GM21576 (cell line): ENCODE results near the gene DNAJC18.
"Not testable (repeated sequence)": the region's sequence is repeated elsewhere in the genome, so short reads cannot be mapped to it uniquely, and the experiment has no call there.

ENCODE experiments used
- ATAC-seq: cut with Tn5 transposase; IDR thresholded peaks from one replicate; pipeline ENCODE4 v1.9.1; 2021; ENCODE audit warnings: mild to moderate bottlenecking, moderate library complexity; ENCODE audit not compliant: unreplicated experiment

The DNAJC18 gene

DNA sequence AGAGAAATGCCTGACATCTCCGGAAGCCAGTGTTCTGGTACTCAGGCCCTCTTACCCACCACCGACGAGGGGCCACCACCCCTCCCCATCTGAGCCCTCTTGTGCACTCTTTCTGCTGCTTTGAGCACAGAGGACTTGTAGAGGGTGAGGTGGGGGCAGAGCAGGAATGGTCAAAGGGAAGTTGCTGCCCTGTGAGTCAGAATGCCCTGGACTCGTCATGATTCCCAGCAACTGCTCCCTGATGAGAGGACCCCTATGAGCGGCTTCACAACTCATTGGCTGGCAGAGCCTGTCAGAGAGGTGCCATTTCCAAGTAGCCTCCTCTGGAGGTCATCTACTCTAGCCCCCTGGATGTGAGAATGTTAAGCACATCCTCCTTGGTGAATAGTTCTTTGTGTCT lies 22.4 kb upstream of the DNAJC18 start:
- no peak for ATAC-seq

DNA sequence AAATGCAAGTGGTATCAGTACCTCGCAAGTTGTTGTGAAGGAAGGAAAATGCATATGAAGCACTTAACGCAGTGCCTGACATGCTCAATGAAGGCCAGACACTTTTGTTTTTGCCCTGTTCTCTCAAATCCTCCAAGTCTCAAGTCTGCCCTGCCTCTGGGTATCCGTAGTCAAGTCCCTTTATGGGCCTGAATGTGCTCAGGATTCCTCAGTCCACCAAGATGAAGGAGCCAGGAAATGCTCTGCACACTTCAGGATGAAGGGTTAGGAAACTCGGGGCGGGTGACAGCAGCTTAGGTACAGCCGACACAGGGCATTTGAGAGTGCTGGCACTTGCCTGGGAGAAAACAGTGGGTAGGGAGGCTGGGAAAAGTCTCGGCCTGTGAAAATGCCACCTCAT lies 21.9 kb upstream of the DNAJC18 start:
- no peak for ATAC-seq

DNA sequence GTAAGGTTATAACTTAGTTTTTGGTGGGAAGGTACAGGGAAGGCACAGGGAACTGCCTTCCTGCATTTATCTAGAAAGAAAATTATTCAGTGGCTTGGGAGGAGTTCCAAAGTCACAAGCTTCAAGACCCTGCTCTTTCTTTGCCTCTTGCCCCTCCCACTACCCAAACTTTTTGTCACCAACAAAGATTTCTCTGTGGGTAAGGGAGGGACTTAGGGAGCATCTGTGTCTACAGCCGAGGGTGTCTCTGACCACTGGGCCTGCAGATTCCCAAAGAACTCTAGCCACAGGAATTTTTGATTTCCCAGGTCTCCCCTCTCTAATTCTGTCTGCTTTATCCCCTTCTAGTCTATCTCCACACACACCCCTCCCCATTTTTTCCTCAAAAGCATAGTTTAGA lies 21.1 kb upstream of the DNAJC18 start:
- ATAC-seq: no peak

DNA sequence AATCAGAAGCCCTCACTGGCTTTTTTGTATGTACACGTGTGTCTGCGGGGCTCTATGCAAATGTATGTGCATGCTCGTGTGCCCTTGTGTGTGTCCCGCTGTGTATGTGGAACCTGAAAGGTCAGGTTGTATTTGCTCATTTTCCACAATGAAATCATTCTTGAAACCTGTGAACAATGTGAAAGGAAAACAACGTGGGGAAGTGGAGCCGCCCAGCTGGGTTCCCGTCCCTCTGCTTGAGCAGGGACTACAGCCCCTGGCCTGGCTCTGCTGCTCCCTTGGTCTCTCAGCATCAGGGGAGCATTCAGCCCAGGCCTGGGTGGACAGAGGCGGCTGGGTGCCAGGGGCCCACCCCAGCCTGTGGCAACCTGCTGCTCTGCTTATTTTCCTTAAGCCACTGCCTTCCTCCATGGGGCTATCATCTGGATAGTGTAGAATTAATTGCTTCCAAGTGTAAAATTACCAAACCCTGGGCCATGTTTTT lies 20.2 kb upstream of the DNAJC18 start:
- ATAC-seq: peak; percentile 31

DNA sequence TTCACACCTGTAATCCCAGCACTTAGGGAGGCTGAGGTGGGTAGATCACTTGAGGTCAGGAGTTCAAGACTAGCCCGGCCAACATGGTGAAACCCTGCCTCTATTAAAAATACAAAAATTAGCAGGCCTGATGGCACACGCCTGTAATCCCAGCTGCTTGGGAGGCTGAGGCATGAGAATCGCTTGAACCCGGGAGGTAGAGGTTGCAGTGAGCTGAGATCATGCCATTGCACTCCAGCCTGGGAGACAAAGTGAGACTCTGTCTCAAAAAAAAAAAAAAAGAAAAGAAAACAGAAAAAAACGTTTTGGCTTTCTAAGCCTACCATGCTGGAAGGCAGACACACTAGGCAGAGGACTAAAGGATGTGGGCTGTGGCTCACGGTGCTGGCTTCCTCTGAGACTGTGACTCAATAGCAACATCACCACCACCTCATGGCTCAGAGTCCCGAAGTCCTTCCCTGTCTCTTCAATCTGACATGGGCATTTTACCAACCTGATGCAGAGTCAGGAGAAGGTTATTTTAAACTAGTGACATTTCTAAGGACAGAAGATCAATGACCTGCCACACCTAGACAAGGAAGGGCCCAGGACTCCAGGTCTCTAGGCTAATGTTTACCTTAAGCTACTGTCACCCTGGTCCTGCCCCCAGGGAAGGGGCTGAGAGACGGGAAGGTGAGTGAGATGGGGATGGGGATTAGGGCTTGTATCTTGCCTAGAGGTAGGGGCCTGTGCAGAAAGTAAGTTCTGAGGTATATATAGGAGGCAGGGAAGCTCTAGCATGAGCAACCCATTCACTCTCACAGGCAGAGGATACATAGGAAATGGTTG lies 19.5 kb upstream of the DNAJC18 start:
- peak; percentile 67 for ATAC-seq

DNA sequence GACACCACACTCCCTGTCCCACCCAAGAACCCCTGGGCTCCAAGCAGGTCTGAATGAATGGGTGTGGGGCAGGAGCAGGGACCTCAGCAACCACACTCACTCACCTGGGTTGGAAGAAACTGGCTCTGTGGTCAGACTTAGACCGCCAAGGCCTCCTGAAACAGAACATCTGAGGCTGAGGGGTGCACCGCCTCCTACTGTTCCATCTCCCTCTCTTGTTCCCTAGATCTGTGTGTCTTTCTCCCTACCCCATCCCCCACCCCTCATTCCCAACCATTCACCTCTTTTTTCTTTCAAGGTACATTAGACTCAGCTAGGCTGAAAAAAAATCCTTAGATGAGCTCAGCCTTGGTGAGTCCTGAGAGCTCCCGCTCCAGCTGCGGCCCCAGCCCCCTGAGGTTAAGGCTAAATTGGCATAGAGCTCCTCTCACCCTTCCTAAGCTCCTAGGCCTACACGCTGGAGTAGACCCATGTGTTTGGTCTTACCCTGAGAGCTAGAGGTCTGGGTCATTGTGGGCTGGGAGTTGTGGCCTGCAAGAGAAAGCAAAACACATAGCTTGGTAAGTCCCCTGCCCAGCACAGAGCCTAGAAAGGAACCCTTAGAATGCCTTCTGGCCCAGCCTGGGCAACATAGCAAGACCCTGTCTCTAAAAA lies 18.5 kb upstream of the DNAJC18 start:
- no peak for ATAC-seq

DNA sequence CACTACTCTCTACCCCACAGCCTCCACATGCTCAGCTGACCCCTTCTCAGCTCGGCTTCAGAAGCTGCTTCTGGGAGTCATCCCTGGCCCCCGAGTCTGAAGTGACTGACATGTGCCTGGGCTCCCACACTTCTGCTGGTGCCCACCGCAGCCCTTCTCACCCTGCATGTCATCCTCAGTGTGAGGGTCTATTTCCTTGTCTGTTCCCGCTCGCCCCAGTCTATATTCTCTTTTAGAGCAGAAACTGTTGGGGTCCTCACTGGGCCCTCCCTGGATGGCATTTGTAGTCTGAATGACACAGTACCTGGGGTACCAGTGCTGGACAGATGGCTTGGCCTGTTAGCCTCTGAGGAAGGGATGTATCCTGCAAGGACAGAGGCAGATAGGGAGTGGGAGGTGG lies 17.9 kb upstream of the DNAJC18 start:
- no peak for ATAC-seq

DNA sequence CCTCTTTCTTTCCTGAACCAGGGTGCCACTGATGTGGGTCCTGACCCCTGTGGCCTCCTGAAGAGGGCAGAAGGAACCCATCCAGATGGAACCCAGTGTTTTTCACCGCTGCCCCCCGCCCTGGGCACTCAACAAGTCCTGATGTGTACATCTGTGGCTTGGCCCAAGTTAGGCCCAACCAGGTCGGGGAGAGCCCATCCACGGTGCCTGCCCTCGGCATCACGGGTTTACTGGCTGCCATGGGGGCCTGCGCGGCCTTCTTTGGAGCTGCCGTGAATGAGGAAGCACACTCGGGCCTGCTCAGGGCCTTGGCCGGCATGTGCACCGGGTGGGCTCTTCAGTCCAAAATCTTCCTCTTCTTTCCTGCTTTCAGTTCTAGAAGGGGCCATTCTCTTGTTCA lies 17.5 kb upstream of the DNAJC18 start:
- ATAC-seq: no peak

DNA sequence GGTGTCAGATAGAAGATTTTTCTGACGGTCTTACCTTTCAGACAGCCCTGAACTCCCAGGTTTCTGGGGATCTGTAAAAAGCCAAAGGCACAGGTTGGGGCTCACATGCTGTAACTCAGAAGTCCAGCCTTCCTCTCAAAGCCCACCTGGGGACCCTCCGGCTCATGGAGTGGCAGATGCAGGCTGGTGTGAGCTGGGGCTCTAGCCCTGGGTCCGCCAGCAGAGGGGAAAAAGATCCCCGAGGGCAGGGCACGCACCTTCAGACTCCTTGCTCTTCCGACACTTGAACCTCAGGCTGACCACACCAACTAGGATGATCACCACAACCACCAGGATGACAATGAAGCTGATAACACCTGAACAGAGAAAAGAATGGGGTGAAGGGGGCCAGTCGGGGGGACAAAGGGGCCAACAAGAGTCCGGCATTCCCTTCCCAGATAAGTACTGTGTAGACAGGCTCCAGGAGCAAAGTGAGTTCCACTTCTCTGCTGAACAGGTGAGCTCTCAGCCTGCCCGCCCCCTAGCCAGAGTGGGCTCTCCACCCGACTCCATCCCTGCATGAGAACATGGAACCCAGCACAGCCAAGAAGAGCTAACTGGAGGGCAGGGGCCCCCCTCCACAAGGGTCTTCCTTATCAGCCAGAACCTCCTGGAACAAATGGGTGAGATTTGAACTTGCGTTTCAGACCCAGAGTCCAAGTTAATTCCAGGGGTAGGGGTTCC lies 15.4 kb upstream of the DNAJC18 start:
- ATAC-seq: no peak

DNA sequence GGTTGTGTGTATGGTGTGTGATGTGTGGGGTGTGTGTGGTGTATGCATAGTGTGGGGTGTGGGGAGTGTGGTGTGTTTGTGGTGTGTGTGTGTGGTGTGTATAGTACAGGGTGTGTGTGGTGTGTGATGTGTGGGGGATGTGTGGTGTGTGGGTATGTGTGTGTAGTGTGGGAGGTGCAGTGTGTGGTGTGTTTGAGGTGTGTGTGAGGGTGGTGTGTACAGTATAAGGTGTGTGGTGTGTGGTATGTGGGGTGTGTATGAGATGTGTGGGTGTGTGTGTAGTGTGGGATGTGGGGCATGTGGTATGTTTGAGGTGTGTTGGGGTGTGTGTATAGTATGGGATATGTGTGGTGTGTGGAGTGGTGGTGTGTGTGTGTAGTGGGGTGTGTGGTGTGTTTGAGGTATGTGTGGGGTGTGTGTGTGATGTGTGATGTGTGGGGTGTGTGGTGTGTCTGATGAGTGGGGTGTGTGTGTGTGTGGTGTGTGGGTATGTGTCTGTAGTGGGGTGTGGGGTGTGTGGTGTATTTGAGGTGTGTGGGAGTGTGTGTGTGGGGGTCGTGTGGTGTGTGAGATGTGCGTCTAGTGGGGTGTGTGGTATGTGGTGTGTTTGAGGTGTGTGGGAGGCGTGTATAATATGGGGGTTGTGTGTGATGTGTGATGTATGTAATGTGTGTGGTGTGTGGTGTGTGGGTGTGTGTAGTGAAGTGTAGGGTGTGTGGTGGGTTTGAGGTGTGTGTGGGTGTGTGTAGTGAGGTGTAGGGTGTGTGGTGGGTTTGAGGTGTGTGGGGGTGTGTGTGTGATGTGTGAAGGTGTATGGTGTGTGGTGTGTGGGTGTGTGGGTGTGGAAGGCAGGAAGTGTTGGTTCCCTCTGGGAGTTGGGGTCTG lies 14.6 kb upstream of the DNAJC18 start:
- ATAC-seq: no peak

DNA sequence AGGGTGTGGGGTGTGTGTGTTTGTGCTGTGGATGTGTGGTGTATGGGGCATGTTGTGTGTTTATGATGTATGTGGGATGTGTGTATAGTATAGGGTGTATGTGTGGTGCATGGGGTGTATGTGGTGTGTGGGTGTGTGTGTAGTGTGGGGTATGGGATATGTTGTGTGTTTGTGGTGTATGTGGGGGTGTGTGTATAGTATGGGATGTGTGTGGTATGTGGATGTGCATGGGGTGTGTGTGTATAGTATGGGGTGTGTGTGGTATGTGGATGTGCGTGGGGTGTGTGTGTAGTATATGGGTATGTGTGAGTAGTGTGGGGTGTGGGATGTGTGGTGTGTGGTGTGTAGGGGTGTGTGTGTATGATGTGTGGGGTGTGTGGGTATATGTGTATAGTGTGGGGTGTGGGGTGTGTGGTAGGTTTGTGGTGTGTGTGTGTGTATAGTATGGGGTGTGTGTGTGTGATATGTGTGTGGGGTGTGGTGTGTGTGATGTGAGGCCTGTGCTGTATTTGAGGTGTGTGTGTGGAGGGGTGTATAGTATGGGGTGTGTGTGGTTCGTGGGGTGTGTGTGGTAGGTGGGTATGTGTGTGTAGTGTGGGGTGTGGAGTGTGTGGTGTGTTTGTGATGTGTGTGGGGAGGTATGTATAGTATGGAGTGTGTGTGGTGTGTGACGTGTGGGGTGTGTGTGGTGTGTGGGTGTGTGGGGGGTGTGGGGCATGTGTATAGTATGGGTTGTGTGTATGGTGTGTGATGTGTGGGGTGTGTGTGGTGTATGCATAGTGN lies 12.7 kb upstream of the DNAJC18 start:
- no peak for ATAC-seq

DNA sequence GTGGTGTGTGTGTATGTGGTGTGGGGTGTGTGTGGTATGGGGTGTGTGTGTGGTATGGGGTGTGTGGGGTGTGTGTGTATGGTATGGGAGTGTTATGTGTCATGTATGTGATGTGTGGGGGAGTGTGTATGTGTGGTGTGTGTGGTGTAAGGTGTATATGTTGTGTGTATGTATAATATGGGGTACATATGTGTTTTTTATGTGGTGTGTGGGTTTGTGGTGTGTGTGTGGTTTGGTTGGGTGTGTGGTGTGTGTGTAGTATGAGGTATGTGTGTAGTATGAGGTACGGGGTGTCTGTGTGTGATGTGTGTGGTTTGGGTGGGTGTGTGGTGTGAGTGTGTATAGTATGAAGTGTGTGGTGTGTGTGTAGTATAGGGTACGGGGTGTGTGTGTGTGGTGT lies 11.9 kb upstream of the DNAJC18 start:
- ATAC-seq: no peak

DNA sequence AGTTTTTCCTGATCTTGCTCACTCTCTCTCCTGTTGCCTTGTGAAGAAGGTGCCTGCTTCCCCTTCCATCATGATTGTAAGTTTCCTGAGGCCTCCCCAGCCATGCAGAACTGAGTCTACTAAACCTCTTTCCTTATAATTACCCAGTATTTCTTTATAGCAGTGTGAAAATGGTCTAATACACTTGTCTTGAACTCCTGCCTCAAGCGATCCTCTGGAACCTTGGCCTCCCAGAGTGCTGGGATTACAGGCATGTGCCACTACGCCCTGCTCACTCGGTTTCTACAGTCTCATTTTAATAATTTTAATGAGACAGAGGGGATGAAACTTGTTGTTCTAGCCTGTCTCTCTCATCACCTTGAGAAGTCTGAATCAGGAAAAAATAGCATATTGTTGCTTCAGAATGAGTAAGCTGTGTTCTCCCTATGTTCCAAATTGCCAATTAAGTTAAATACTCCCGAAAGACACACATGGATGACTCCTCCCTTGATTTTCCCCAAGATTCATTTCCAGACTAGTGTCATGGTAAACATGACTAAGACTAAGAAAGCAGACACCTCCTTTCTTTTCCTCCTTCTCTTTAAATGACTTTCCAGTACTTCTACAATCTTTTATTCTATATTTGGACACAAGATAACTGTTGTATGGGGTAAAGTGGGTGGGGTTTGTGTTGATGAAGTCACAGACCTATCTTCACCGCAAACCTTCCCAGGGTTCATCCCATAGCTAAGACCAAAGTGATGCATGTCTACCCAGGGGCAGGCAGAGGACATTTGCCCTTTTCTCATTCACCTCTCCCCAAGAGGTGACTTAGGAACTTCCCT lies 7.8 kb upstream of the DNAJC18 start:
- ATAC-seq: no peak

DNA sequence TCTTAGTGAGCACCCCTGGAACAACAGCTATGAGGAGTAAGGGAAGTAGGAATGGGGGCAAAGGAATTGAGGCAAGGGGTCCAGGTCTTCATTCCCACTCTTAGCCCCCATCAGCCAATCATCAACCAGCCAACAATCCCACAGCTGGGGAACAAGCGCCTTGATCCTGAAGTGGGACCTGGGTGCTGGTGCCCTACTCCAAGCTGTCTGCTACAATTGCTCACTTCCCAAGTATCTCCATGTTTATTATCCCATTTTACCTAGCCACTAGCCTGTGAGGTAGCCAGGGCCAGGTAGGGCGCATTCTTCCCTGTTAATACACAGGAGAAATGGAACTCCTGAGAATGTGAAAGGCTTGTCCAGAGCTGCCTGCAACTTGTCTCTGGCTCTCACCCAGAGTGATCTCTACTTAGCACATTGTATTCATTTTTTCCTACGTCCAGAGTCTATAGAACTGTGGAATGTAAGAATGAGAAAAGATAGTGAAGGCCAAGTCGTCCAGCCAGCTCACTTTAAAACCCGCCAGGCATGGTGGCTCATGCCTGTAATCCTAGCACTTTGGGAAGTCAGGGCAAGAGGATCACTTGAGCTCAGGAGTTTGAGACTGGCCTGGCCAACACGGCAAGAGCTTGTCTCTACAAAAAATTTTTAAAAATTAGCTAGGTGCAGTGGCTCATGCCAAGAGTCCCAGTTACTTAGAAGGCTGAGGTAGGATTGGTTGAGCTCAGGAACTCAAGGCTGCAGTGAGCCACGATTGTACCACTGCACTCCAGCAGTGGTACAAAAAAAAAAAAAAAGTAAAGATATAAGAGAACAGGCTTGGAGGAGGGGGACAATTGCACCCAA lies 6.2 kb upstream of the DNAJC18 start:
- no peak for ATAC-seq

DNA sequence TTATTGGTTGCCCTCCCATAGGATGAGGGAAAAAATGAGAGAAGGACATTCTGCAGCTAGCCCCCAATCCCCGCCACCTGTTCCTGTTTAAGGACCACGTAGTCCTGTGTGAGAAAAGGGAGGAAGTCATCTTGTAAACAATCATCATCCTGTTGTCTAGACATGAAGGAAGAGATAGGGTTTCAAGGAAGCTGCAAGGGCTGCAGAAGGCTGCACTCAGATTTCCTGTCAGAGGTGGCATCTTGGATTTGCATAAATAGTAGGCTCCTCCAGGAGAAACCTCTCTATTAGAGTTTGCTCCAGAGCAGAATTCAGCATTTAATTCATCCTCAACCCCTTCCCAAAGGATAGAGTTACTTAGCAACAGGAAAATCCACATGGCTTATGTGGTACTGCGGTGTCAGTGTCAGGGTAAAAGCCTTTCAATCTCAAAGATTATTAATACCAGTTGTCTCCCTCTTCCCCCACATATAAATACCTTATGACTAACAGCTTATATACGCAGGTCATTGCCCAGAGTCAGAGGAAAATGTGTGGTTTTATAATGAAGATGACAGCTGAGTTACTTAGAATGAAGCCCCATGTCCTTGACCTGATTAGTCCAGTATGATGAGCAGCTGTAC lies 4.6 kb upstream of the DNAJC18 start:
- no peak for ATAC-seq

DNA sequence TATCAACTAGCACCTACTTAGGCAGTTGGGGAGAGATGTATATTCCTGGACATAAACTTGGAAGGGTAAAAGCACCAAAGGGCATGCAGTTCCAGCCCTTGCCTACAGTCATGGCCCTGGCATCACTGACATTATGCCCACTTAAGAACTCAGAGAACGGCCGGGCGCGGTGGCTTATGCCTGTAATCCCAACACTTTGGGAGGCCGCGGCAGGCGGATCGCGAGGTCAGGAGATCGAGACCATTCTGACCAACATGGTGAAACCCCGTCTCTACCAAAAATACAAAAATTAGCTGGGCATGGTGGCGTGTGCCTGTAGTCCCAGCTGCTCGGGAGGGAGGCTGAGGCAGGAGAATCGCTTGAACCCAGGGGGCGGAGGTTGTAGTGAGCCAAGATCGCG lies 1.1 kb upstream of the DNAJC18 start:
- not testable (repeated sequence) for ATAC-seq

DNA sequence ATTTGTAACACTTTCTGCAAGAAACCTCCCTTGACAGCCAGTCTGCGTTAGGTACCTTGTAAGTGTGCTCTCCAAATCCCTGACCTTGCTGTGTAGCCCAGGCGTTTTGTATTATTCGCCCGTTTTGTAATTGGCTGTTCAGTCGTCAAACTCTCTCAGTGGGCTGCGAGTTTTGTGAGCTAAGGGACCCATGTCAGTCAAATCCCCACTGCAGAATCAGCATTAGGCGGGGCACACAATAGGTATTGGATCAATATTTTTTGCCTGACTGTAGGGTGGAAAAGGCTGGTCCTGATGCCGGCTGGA lies 665 bp downstream of the DNAJC18 start:
- no peak for ATAC-seq

DNA sequence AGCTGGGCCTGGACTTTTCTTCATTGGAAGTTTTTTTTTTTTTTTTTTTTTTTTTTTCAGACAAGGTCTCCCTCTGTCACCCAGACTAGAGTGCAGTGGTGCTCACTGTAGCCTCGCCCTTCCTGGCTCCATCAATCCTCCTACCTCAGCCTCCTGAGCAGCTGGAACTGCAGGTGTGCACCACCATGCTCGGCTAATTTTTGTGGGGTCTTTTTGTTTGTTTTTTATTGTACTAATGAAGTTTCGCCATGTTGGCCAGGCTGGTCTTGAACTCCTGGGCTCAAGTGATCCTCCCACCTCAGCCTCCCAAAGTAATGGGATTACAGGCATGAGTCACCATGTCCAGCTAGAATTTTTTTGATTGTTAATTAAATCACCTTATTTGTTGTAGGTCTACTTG lies 3.6 kb downstream of the DNAJC18 start:
- ATAC-seq: no peak
